H9 (cell line): Measurements from ENCODE around the gene DNAAF3. TPM values are rescaled to one million over a fixed set of nuclear protein-coding genes. Genes with fewer than 3 reads are reported as not detected.

Experiments
- DNase-seq: peaks from one replicate; pipeline ENCODE4 v3.0.0-alpha.2; 2017
- H2AFZ ChIP-seq: one replicate; pipeline ENCODE4 v1.6.1; 2013; ENCODE audit warnings: mild to moderate bottlenecking, low read length, control low read depth, moderate library complexity
- H2AK5ac ChIP-seq: 2 replicates; pipeline ENCODE4 v1.6.1; 2013; ENCODE audit warnings: low read length, control low read depth, mixed read lengths; ENCODE audit not compliant: insufficient read length
- H2BK120ac ChIP-seq: one replicate; pipeline ENCODE4 v1.6.1; 2013; ENCODE audit warnings: low read depth, mild to moderate bottlenecking, low read length, control low read depth, inconsistent platforms; ENCODE audit not compliant: poor library complexity, severe bottlenecking
- H2BK12ac ChIP-seq: 2 replicates; pipeline ENCODE4 v1.6.1; 2013; ENCODE audit warnings: low read length, control low read depth, mixed read lengths, low read depth; ENCODE audit not compliant: insufficient read length
- H2BK15ac ChIP-seq: 2 replicates; pipeline ENCODE4 v1.6.1; 2013; ENCODE audit warnings: low read depth, low read length, control low read depth
- H2BK20ac ChIP-seq: one replicate; pipeline ENCODE4 v1.6.1; 2013; ENCODE audit warnings: low read depth, mild to moderate bottlenecking, low read length, control low read depth, inconsistent platforms; ENCODE audit not compliant: poor library complexity, severe bottlenecking
- H2BK5ac ChIP-seq: 2 replicates; pipeline ENCODE4 v1.6.1; 2013; ENCODE audit warnings: low read length, control low read depth, mixed read lengths; ENCODE audit not compliant: insufficient read length
- H3K14ac ChIP-seq: 2 replicates; pipeline ENCODE4 v1.6.1; 2013; ENCODE audit warnings: low read length, control low read depth; ENCODE audit not compliant: insufficient read depth
- H3K18ac ChIP-seq: 2 replicates; pipeline ENCODE4 v1.6.1; 2013; ENCODE audit warnings: low read depth, mild to moderate bottlenecking, mixed read lengths, low read length, control low read depth; ENCODE audit not compliant: insufficient read length
- H3K23ac ChIP-seq: 2 replicates; pipeline ENCODE4 v1.6.1; 2013; ENCODE audit warnings: low read length, control low read depth, mixed read lengths, low read depth; ENCODE audit not compliant: insufficient read length
- H3K23me2 ChIP-seq: 2 replicates; pipeline ENCODE4 v1.6.1; 2013; ENCODE audit warnings: low read depth, mild to moderate bottlenecking, mixed read lengths, low read length, control low read depth; ENCODE audit not compliant: insufficient read length, poor library complexity, severe bottlenecking
- H3K27ac ChIP-seq: 2 replicates; pipeline ENCODE4 v1.5.1; 2013; ENCODE audit warnings: low read length, control low read depth, mixed read lengths, low read depth; ENCODE audit not compliant: insufficient read length
- H3K27me3 ChIP-seq: 2 replicates; pipeline ENCODE4 v1.6.1; 2013; ENCODE audit warnings: low read length, control low read depth, inconsistent platforms; ENCODE audit not compliant: insufficient read depth
- H3K4ac ChIP-seq: 2 replicates; pipeline ENCODE4 v1.6.1; 2013; ENCODE audit warnings: low read depth, mild to moderate bottlenecking, control low read depth, inconsistent platforms, low read length, moderate library complexity
- H3K4me1 ChIP-seq: 2 replicates; pipeline ENCODE4 v1.6.1; 2013; ENCODE audit warnings: low read length, control low read depth, inconsistent platforms; ENCODE audit not compliant: insufficient read depth
- H3K4me2 ChIP-seq: 2 replicates; pipeline ENCODE4 v1.6.1; 2013; ENCODE audit warnings: low read length, control low read depth, mixed read lengths; ENCODE audit not compliant: insufficient read length, insufficient read depth
- H3K56ac ChIP-seq: 2 replicates; pipeline ENCODE4 v1.6.1; 2013; ENCODE audit warnings: low read depth, mild to moderate bottlenecking, mixed read lengths, low read length, control low read depth; ENCODE audit not compliant: insufficient read length
- H3K79me1 ChIP-seq: 2 replicates; pipeline ENCODE4 v1.6.1; 2013; ENCODE audit warnings: low read depth, mild to moderate bottlenecking, moderate library complexity, low read length, control low read depth, inconsistent platforms; ENCODE audit not compliant: insufficient read depth, poor library complexity, severe bottlenecking
- H3K79me2 ChIP-seq: 2 replicates; pipeline ENCODE4 v1.6.1; 2013; ENCODE audit warnings: low read length, control low read depth, inconsistent platforms; ENCODE audit not compliant: insufficient read depth
- H3K9ac ChIP-seq: 2 replicates; pipeline ENCODE4 v1.6.1; 2013; ENCODE audit warnings: low read length, control low read depth, mixed read lengths; ENCODE audit not compliant: insufficient read length; ENCODE audit errors: extremely low read depth
- H3K9me3 ChIP-seq: one replicate; pipeline ENCODE4 v1.6.1; 2013; ENCODE audit warnings: low read depth, low read length, inconsistent platforms; ENCODE audit not compliant: control insufficient read depth
- H3T11ph ChIP-seq: one replicate; pipeline ENCODE4 v1.6.1; 2013; ENCODE audit warnings: mild to moderate bottlenecking, low read length, control low read depth, inconsistent platforms
- H4K20me1 ChIP-seq: one replicate; pipeline ENCODE4 v1.6.1; 2013; ENCODE audit not compliant: control insufficient read depth, insufficient read length, insufficient read depth
- H4K5ac ChIP-seq: 2 replicates; pipeline ENCODE4 v1.6.1; 2013; ENCODE audit warnings: low read depth, mild to moderate bottlenecking, mixed read lengths, low read length, control low read depth; ENCODE audit not compliant: insufficient read length
- H4K8ac ChIP-seq: replicated peaks from 2 replicates; pipeline ENCODE4 v1.6.1; 2013; ENCODE audit warnings: low read length, control low read depth, mixed read lengths, low read depth; ENCODE audit not compliant: insufficient read length
- H4K91ac ChIP-seq: 2 replicates; pipeline ENCODE4 v1.6.1; 2013; ENCODE audit warnings: low read depth, mild to moderate bottlenecking, moderate library complexity, mixed read lengths, low read length, control low read depth; ENCODE audit not compliant: insufficient read length
- H3K27ac Mint-ChIP-seq, 3 experiments: 2 replicates in 2 of 3; 3 replicates in 1 of 3; pipeline ENCODE4 v1.8.0; 2020 to 2021; ENCODE audit warnings: mixed read lengths in 3 of 3, mild to moderate bottlenecking in 1 of 3, moderate library complexity in 1 of 3
- H3K27me3 Mint-ChIP-seq: 2 replicates; pipeline ENCODE4 v1.8.0; 2021; ENCODE audit warnings: low read depth, mild to moderate bottlenecking, moderate library complexity, mixed read lengths
- H3K36me3 Mint-ChIP-seq, 3 experiments: 2 replicates in 2 of 3; 3 replicates in 1 of 3; pipeline ENCODE4 v1.8.0; 2020 to 2021; ENCODE audit warnings: low read depth in 3 of 3, mixed read lengths in 3 of 3; ENCODE audit not compliant: insufficient read depth in 1 of 3
- H3K4me1 Mint-ChIP-seq, 2 experiments: 2 replicates each; pipeline ENCODE4 v1.8.0; 2020; ENCODE audit warnings: mixed read lengths in 2 of 2
- H3K4me3 Mint-ChIP-seq, 2 experiments: 2 replicates in 1 of 2; 3 replicates in 1 of 2; pipeline ENCODE4 v1.8.0; 2020 to 2021; ENCODE audit warnings: mild to moderate bottlenecking in 2 of 2, mixed read lengths in 2 of 2, moderate library complexity in 1 of 2
- H3K9me3 Mint-ChIP-seq, 2 experiments: 2 replicates in 1 of 2; 3 replicates in 1 of 2; pipeline ENCODE4 v1.8.0; 2020; ENCODE audit warnings: mild to moderate bottlenecking in 2 of 2, mixed read lengths in 2 of 2, moderate library complexity in 1 of 2
- CTCF ChIP-seq: fragments of 200-600 bp; sonication (generic); conservative IDR thresholded peaks from 3 replicates; pipeline ENCODE4 v1.8.0; 2021; ENCODE audit warnings: antibody characterized with exemption, mild to moderate bottlenecking
- whole genome bisulfite sequencing: extraction: QIAGEN DNeasy Blood & Tissue Kit; methylation state at CpG from one replicate; pipeline ENCODE4 v1.1.7; 2013; ENCODE audit warnings: missing lambda C conversion rate, low lambda C conversion rate, mixed read lengths; ENCODE audit not compliant: insufficient read length; ENCODE audit errors: extremely low coverage; 5-methylcytosine and 5-hydroxymethylcytosine counted together
- total RNA-seq: library from RNA; stranded (reverse); gene quantifications from 2 replicates; pipeline ENCODE4 v1.2.1, GENCODE V29; 2021

The DNAAF3 gene
- total RNA-seq, 1 experiment from 2014 or later, result 4.6 TPM

GRCh38 chr19:55196803-55197202, 30.4 kb upstream of the DNAAF3 start:
- WGBS, result no CpG with 5 or more reads among the region's 10 CpGs
- no peak for DNase-seq
- no peak overlapping the region for H3K23ac ChIP-seq
- no peak overlapping the region for H4K5ac ChIP-seq
- H3K56ac ChIP-seq, result no peak overlapping the region
- no peaks in the 10 kb centered on the region for H3K27me3 ChIP-seq
- no peaks in the 10 kb centered on the region for H3K4me1 ChIP-seq
- H2BK120ac ChIP-seq, result no peak overlapping the region
- H3K4ac ChIP-seq, result no peak overlapping the region
- no peak overlapping the region for H2BK5ac ChIP-seq
- Mint-ChIP-seq H3K4me3 (no peak overlapping the region), H3K27me3 (peaks cover 42% of the 10 kb centered on the region), H3K27ac (no peak overlapping the region), H3K9me3 (no peaks in the 10 kb centered on the region; a peak in 3 of 5 replicates), H3K4me1 (peaks cover 0 to 2% of the 10 kb centered on the region in 2 experiments; a peak in 1 of 4 replicates), H3K36me3 (no peaks in the 10 kb centered on the region)
- H3K14ac ChIP-seq, result no peak overlapping the region
- H3K9ac ChIP-seq, result no peak overlapping the region
- H3K9me3 ChIP-seq, result no peaks in the 10 kb centered on the region
- H2BK15ac ChIP-seq, result no peak overlapping the region
- no peak overlapping the region for H4K91ac ChIP-seq
- H2BK20ac ChIP-seq, result no peak overlapping the region
- no peak overlapping the region for H2AK5ac ChIP-seq
- H2AFZ ChIP-seq, result no peak overlapping the region
- no peaks in the 10 kb centered on the region for H4K20me1 ChIP-seq
- H3T11ph ChIP-seq, result no peak overlapping the region
- H3K79me1 ChIP-seq, result no peaks in the 10 kb centered on the region
- no peak overlapping the region for H4K8ac ChIP-seq
- peak overlapping the region; percentile 44 for H3K18ac ChIP-seq
- H2BK12ac ChIP-seq, result no peak overlapping the region
- H3K4me2 ChIP-seq, result no peak overlapping the region
- no peaks in the 10 kb centered on the region for H3K23me2 ChIP-seq
- TF ChIP-seq CTCF, result no peak
- H3K27ac ChIP-seq, result no peak overlapping the region
- H3K79me2 ChIP-seq, result no peaks in the 10 kb centered on the region
